ENCODE data around the gene PRG2. TPM values are rescaled to one million over a fixed set of nuclear protein-coding genes. Genes with fewer than 3 reads are reported as not detected.

The PRG2 gene
- total and polyA plus RNA-seq, 2 donors (not counting 1 experiment from before 2014, with no cell fraction given): 0.07 TPM; not detected in 1

DNA sequence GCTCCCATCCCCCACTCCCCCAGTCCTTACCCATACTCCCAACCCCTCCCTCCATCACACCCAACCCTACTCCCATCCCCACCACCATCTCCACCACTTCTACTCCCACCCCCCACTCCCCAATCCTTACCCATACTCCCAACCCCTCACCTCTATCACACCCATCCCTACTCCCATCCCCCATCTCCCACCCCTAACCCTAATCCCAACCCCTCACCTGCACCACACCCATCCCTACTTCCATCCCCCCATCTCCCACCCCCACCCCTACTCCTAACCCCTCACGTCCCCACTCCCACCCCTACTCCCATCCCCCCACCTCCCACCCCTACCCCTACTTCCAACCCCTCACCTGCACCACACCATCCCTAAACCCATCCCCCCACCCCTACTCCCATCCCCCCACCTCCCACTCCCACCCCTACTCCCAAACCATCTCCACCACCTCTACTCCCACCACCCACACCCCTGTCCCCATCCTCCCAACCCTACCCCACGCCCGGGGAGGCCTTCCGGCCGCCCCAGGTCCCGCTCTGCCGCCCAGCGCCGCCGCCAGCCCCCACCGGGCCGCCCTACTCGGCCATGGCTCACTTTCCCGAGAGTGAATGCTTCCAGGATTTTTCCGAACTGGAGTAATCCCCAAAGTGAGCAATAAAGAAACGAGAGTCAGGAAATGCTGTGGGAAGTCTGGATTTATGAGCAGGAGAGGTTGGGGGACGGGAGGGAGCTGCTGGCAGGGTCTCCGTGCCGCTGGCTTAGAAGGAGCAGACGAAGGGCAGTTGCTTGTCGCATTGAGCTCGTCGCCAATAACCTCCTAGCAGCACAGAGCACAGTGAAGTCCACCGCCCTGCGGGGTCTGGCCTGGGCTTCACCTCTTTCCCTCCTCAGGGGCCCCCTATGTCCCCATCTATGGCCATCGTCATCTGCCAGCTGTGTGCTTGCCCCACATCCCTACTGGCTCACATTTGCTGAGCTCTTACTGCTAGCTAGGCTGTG is 14.1 kb downstream of the PRG2 start:
- ATAC-seq (ENCODE audit: low read depth): no peak

More for the DNA sequence above, 14.1 kb downstream of the PRG2 start:
- TF ChIP-seq EZH2 (IDR thresholded peaks at IDR 0.05; ENCODE audit: borderline replicate concordance, insufficient read depth, low read depth, low read length, poor library complexity, severe bottlenecking) (no peak), CTCF (IDR thresholded peaks at IDR 0.05) (no peak)
- Histone ChIP-seq H4K20me1 (ENCODE audit: control insufficient read depth, insufficient read depth, low read length, poor library complexity, severe bottlenecking) (no peaks in the 10 kb centered on the region), H3K9me3 (ENCODE audit: control extremely low read depth in 1 of 3, control insufficient read depth in 2 of 3, insufficient read depth in 1 of 3, low read length in 2 of 3) (no peaks in the 10 kb centered on the region), H3K27me3 (replicated peaks in 1 of 4; ENCODE audit: control extremely low read depth in 1 of 4, control insufficient read depth in 3 of 4, insufficient read depth in 4 of 4, low read length in 3 of 4) (peaks cover 0 to 5% (median 0%) of the 10 kb centered on the region in 4 experiments), H3K4me1 (ENCODE audit: control insufficient read depth in 2 of 2, insufficient read depth in 2 of 2, low read length in 2 of 2) (no peaks in the 10 kb centered on the region), H3K27ac (ENCODE audit: low read length in 2 of 2) (no peak overlapping the region), H3K79me2 (ENCODE audit: control insufficient read depth, insufficient read depth, low read length) (no peaks in the 10 kb centered on the region), H3K9ac (ENCODE audit: low read length) (no peak overlapping the region), H3K4me3 (ENCODE audit: control extremely low read depth in 1 of 5, extremely low read depth in 1 of 5, insufficient read depth in 1 of 5, low read depth in 2 of 5, low read length in 4 of 5) (no peak overlapping the region), H2AFZ (ENCODE audit: insufficient read depth, low read depth, low read length, poor library complexity, severe bottlenecking) (no peak overlapping the region), H3K4me2 (replicated peaks; ENCODE audit: low read depth, low read length, poor library complexity, severe bottlenecking) (no peak overlapping the region), H3K36me3 (replicated peaks in 1 of 2; ENCODE audit: control extremely low read depth in 1 of 2, control insufficient read depth in 1 of 2, extremely low read depth in 1 of 2, insufficient read depth in 2 of 2, low read length in 1 of 2) (no peaks in the 10 kb centered on the region)
- H3K4me3 Mint-ChIP-seq: no peak overlapping the region
- ChIA-PET CTCF (interaction anchor here (0.5 kb wide), 1 partner anchor 1525 kb away, joined by 4 read pairs; no protein-coding TSS in a partner anchor), POLR2A (no interaction called here)
- H3K27me3 Mint-ChIP-seq: peaks cover 20% of the 10 kb centered on the region
- 75% methylated on average over 24 of the region's 26 CpGs for WGBS (ENCODE audit: insufficient coverage)
- H3K27ac Mint-ChIP-seq: no peak overlapping the region
- H3K9me3 Mint-ChIP-seq (ENCODE audit: insufficient read depth): no peaks in the 10 kb centered on the region
- H3K4me1 Mint-ChIP-seq: no peaks in the 10 kb centered on the region
- intact Hi-C loops (cut with micrococcal nuclease): no loop called here
- no peak for DNase-seq

Measured in B cell (primary cell).